ENCODE data around the gene ZNF219. TPM values are rescaled to one million over a fixed set of nuclear protein-coding genes. Genes with fewer than 3 reads are reported as not detected.

The ZNF219 gene
- total RNA-seq, 1 experiment from 2014 or later: 149 TPM

DNA sequence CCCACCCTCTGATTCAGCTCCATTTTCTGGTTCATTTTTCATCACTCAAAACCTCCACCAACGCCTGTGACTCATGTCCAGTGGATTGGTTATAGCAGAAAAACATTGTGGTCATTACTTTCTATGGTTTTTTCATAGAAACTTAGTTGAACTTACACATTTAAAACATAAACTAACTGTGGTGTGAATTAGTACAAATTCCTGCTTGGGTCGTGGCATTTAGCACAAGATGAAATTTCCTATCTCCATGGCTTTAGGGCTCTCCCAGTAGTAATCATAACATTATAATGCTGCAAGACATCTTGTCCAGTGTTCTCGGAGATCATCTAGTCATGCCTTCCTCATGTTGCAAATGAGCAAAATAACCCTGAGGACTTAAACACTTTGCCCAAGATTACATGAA, 49.2 kb downstream of the ZNF219 start:
- no peak for ATAC-seq

DNA sequence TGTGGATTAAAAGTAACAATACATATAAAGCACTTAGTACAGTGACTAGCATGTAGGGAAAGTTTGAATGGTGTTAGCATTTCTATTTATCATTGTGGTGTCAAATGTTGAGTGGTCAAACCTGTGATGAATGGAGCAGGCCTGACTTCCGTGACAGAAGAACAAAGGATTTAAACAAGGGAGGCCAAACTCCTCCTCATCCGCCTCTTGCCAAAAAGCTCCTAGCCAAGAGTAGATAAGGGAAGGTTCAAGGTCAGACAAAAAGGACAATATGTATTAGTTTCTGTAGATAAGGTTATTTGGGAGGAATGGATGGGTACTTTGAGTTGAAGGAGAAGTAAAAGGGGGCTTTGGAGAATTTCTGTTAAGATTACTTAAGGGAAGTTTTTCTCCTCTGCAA, 49.8 kb downstream of the ZNF219 start:
- TF ChIP-seq USF1 (CRISPR knock-in tag; IDR thresholded peaks at IDR 0.05) (no peak), MYBL2 (CRISPR knock-in tag; IDR thresholded peaks at IDR 0.05) (no peak), ZSCAN18 (CRISPR knock-in tag; IDR thresholded peaks at IDR 0.05) (no peak), FOXP1 (CRISPR knock-in tag; IDR thresholded peaks at IDR 0.05; ENCODE audit: borderline replicate concordance) (no peak), TP53 (CRISPR knock-in tag; IDR thresholded peaks at IDR 0.05) (no peak), CBFB (CRISPR knock-in tag; IDR thresholded peaks at IDR 0.05; ENCODE audit: low read depth) (no peak), PRRX2 (CRISPR knock-in tag; IDR thresholded peaks at IDR 0.05) (no peak), ZNF425 (CRISPR knock-in tag; conservative IDR thresholded peaks at IDR 0.05) (no peak), SMAD4 (CRISPR knock-in tag; IDR thresholded peaks at IDR 0.05) (no peak), OVOL2 (CRISPR knock-in tag; IDR thresholded peaks at IDR 0.05; ENCODE audit: borderline replicate concordance) (no peak), ATF6 (CRISPR knock-in tag; IDR thresholded peaks at IDR 0.05) (no peak), ZNF671 (CRISPR knock-in tag; IDR thresholded peaks at IDR 0.05) (no peak), ZNF396 (CRISPR knock-in tag; IDR thresholded peaks at IDR 0.05; ENCODE audit: borderline replicate concordance) (no peak), IRF1 (CRISPR knock-in tag; IDR thresholded peaks at IDR 0.05) (no peak), GABPB1 (CRISPR knock-in tag; IDR thresholded peaks at IDR 0.05) (no peak), ZNF423 (CRISPR knock-in tag; IDR thresholded peaks at IDR 0.05) (no peak)
- peaks cover 3% of the 10 kb centered on the region for H3K27me3 Mint-ChIP-seq (ENCODE audit: low read depth)
- CTCF ChIA-PET: interaction anchor here (1.5 to 2.2 kb wide), 4 partner anchors 34 to 78 kb away, joined by 4 to 19 read pairs (median 8); no protein-coding TSS in a partner anchor
- H3K27ac Mint-ChIP-seq: no peak overlapping the region
- POLR2A ChIA-PET: no interaction called here
- no peak for ATAC-seq
- no peaks in the 10 kb centered on the region for H3K9me3 Mint-ChIP-seq
- no peaks in the 10 kb centered on the region for H3K4me1 Mint-ChIP-seq
- H3K36me3 Mint-ChIP-seq: no peaks in the 10 kb centered on the region
- no peak for DNase-seq (ENCODE audit: low spot score)
- no peak overlapping the region for H3K4me3 Mint-ChIP-seq

More for the DNA sequence above, 49.2 kb downstream of the ZNF219 start:
- Mint-ChIP-seq H3K36me3 (no peaks in the 10 kb centered on the region), H3K27me3 (ENCODE audit: low read depth) (peaks cover 3% of the 10 kb centered on the region), H3K4me3 (no peak overlapping the region), H3K9me3 (no peaks in the 10 kb centered on the region), H3K27ac (no peak overlapping the region), H3K4me1 (no peaks in the 10 kb centered on the region)
- ChIA-PET POLR2A (no interaction called here), CTCF (interaction anchor here (2.7 kb wide), 1 partner anchor 43 kb away, joined by 9 read pairs; no protein-coding TSS in a partner anchor)
- TF ChIP-seq ZNF263 (CRISPR knock-in tag; IDR thresholded peaks at IDR 0.05; ENCODE audit: low read depth): no peak
- no peak for DNase-seq (ENCODE audit: low spot score)

Data from WTC11 (cell line).